ENCODE results near the gene SPACA7.

Gene SPACA7

GRCh38 chr13:112444416-112445399 lies 68.6 kb downstream of the SPACA7 start:
- H3K4me3 ChIP-seq (ENCODE audit: low read depth, low read length): no peak overlapping the region
- DNase-seq (ENCODE audit: low read depth): no peak

GRCh38 chr13:112445411-112446271 lies 69.5 kb downstream of the SPACA7 start:
- DNase-seq (ENCODE audit: low read depth): no peak

GRCh38 chr13:112446347-112446861 lies 70.2 kb downstream of the SPACA7 start:
- no peak overlapping the region for H3K4me3 ChIP-seq (ENCODE audit: low read depth, low read length)
- DNase-seq (ENCODE audit: low read depth): no peak

More at GRCh38 chr13:112445411-112446271, 69.5 kb downstream of the SPACA7 start:
- H3K4me3 ChIP-seq (ENCODE audit: low read depth, low read length): no peak overlapping the region

- H3K4me3 ChIP-seq (ENCODE audit: low read depth, low read length): no peak overlapping the region
Observed at GRCh38 chr13:112446867-112447266, 70.7 kb downstream of the SPACA7 start.

GRCh38 chr13:112447306-112447705 lies 71.2 kb downstream of the SPACA7 start:
- DNase-seq (ENCODE audit: low read depth): no peak
- no peak overlapping the region for H3K4me3 ChIP-seq (ENCODE audit: low read depth, low read length)

More at GRCh38 chr13:112446867-112447266, 70.7 kb downstream of the SPACA7 start:
- no peak for DNase-seq (ENCODE audit: low read depth)

- no peak overlapping the region for H3K4me3 ChIP-seq (ENCODE audit: low read depth, low read length)
- no peak for DNase-seq (ENCODE audit: low read depth)
Observed at GRCh38 chr13:112447761-112448603, 71.8 kb downstream of the SPACA7 start.

- H3K4me3 ChIP-seq (ENCODE audit: low read depth, low read length): no peak overlapping the region
- DNase-seq (ENCODE audit: low read depth): no peak
Observed at GRCh38 chr13:112448621-112449544, 72.7 kb downstream of the SPACA7 start.

GRCh38 chr13:112449545-112449930 lies 73.4 kb downstream of the SPACA7 start:
- no peak overlapping the region for H3K4me3 ChIP-seq (ENCODE audit: low read depth, low read length)
- no peak for DNase-seq (ENCODE audit: low read depth)

- H3K4me3 ChIP-seq (ENCODE audit: low read depth, low read length): no peak overlapping the region
- no peak for DNase-seq (ENCODE audit: low read depth)
Observed at GRCh38 chr13:112450118-112450903, 74.2 kb downstream of the SPACA7 start.

GRCh38 chr13:112450904-112451240 lies 74.7 kb downstream of the SPACA7 start:
- no peak overlapping the region for H3K4me3 ChIP-seq (ENCODE audit: low read depth, low read length)
- DNase-seq (ENCODE audit: low read depth): no peak

- DNase-seq (ENCODE audit: low read depth): no peak
- no peak overlapping the region for H3K4me3 ChIP-seq (ENCODE audit: low read depth, low read length)
Observed at GRCh38 chr13:112451512-112452379, 75.6 kb downstream of the SPACA7 start.

GRCh38 chr13:112452380-112453206 lies 76.4 kb downstream of the SPACA7 start:
- no peak for DNase-seq (ENCODE audit: low read depth)
- H3K4me3 ChIP-seq (ENCODE audit: low read depth, low read length): no peak overlapping the region

GRCh38 chr13:112453207-112453829 lies 77.2 kb downstream of the SPACA7 start:
- no peak overlapping the region for H3K4me3 ChIP-seq (ENCODE audit: low read depth, low read length)
- no peak for DNase-seq (ENCODE audit: low read depth)

GRCh38 chr13:112453874-112454647 lies 77.9 kb downstream of the SPACA7 start:
- no peak overlapping the region for H3K4me3 ChIP-seq (ENCODE audit: low read depth, low read length)
- DNase-seq (ENCODE audit: low read depth): no peak
